ENCODE measurements around the gene FBXL16. TPM values are rescaled to one million over a fixed set of nuclear protein-coding genes. Genes with fewer than 3 reads are reported as not detected.

The FBXL16 gene
- total and polyA plus RNA-seq, 3 experiments from 2014 or later = 7.6 to 16.9 (median 11.1) TPM

- H3K4me1 Mint-ChIP-seq = peaks cover under 1 to 21% (median 6%) of the 10 kb centered on the region in 3 donors
- ChIA-PET CTCF (interaction anchor here (1.0 kb wide), 1 partner anchor 7 kb away, joined by 4 read pairs; no protein-coding TSS in a partner anchor), POLR2A (interaction anchor here (1.1 to 1.2 kb wide), 2 partner anchors 9 to 30 kb away, joined by 3 read pairs; partner anchors contain the start of gene RHBDL1)
- Histone ChIP-seq H3K4me1 (ENCODE audit: insufficient read depth, low read length) (peaks cover 12% of the 10 kb centered on the region), H3K36me3 (ENCODE audit: insufficient read depth, low read length) (no peaks in the 10 kb centered on the region), H3K27ac (ENCODE audit: low read depth, low read length) (no peak overlapping the region), H3K4me3 (ENCODE audit: low read length) (no peak overlapping the region), H3K27me3 (ENCODE audit: insufficient read depth, low read length, poor library complexity, severe bottlenecking) (peaks cover 60% of the 10 kb centered on the region), H3K9me3 (ENCODE audit: low read length) (no peaks in the 10 kb centered on the region)
- peaks cover 36 to 41% of the 10 kb centered on the region in 2 donors for H3K27me3 Mint-ChIP-seq
- no peak overlapping the region for H3K27ac Mint-ChIP-seq
- no peak overlapping the region for H3K4me3 Mint-ChIP-seq
- no peaks in the 10 kb centered on the region for H3K9me3 Mint-ChIP-seq
- no peaks in the 10 kb centered on the region for H3K36me3 Mint-ChIP-seq
- DNase-seq = no peak
Measured at GRCh38 chr16:704552-705380, 835 bp downstream of the FBXL16 start.

- ChIA-PET CTCF (interaction anchor here (1.0 kb wide), 1 partner anchor 8 kb away, joined by 4 read pairs; no protein-coding TSS in a partner anchor), POLR2A (interaction anchor here (1.1 to 1.2 kb wide), 2 partner anchors 8 to 29 kb away, joined by 3 read pairs; partner anchors contain the start of gene RHBDL1)
- Histone ChIP-seq H3K27ac (ENCODE audit: low read depth, low read length) (no peak overlapping the region), H3K9me3 (ENCODE audit: low read length) (no peaks in the 10 kb centered on the region), H3K4me3 (ENCODE audit: low read length) (no peak overlapping the region), H3K36me3 (ENCODE audit: insufficient read depth, low read length) (no peaks in the 10 kb centered on the region), H3K27me3 (ENCODE audit: insufficient read depth, low read length, poor library complexity, severe bottlenecking) (peaks cover 53% of the 10 kb centered on the region), H3K4me1 (ENCODE audit: insufficient read depth, low read length) (peaks cover 20% of the 10 kb centered on the region)
- Mint-ChIP-seq H3K4me1 (peaks cover 8 to 28% (median 10%) of the 10 kb centered on the region in 3 donors), H3K4me3 (no peak overlapping the region), H3K27me3 (peaks cover 34% of the 10 kb centered on the region in 2 donors), H3K27ac (no peak overlapping the region), H3K9me3 (no peaks in the 10 kb centered on the region), H3K36me3 (no peaks in the 10 kb centered on the region)
- DNase-seq = no peak
Measured at GRCh38 chr16:704047-704446, 1.6 kb downstream of the FBXL16 start.

GRCh38 chr16:703406-703805, 2.2 kb downstream of the FBXL16 start:
- Histone ChIP-seq H3K4me3 (ENCODE audit: low read length) (no peak overlapping the region), H3K9me3 (ENCODE audit: low read length) (no peaks in the 10 kb centered on the region), H3K27ac (ENCODE audit: low read depth, low read length) (no peak overlapping the region), H3K27me3 (ENCODE audit: insufficient read depth, low read length, poor library complexity, severe bottlenecking) (peaks cover 47% of the 10 kb centered on the region), H3K36me3 (ENCODE audit: insufficient read depth, low read length) (no peaks in the 10 kb centered on the region), H3K4me1 (ENCODE audit: insufficient read depth, low read length) (peaks cover 22% of the 10 kb centered on the region)
- Mint-ChIP-seq H3K27me3 (peaks cover 28% of the 10 kb centered on the region in 2 donors), H3K4me1 (peaks cover 11 to 32% (median 13%) of the 10 kb centered on the region in 3 donors), H3K27ac (no peak overlapping the region), H3K36me3 (no peaks in the 10 kb centered on the region), H3K9me3 (no peaks in the 10 kb centered on the region), H3K4me3 (no peak overlapping the region)
- POLR2A ChIA-PET = interaction anchor here (1.1 kb wide), 1 partner anchor 28 kb away, joined by 3 read pairs; the partner anchor contains the start of gene RHBDL1
- DNase-seq = no peak
- CTCF ChIA-PET = interaction anchor here (1.0 kb wide), 1 partner anchor 9 kb away, joined by 4 read pairs; no protein-coding TSS in a partner anchor

GRCh38 chr16:702341-702740, 3.3 kb downstream of the FBXL16 start:
- POLR2A ChIA-PET = interaction anchor here (0.8 to 1.0 kb wide), 2 partner anchors 18 to 23 kb away, joined by 3 read pairs; no protein-coding TSS in a partner anchor
- Histone ChIP-seq H3K27me3 (ENCODE audit: insufficient read depth, low read length, poor library complexity, severe bottlenecking) (peaks cover 40% of the 10 kb centered on the region), H3K36me3 (ENCODE audit: insufficient read depth, low read length) (no peaks in the 10 kb centered on the region), H3K27ac (ENCODE audit: low read depth, low read length) (no peak overlapping the region), H3K4me1 (ENCODE audit: insufficient read depth, low read length) (peaks cover 22% of the 10 kb centered on the region), H3K4me3 (ENCODE audit: low read length) (no peak overlapping the region), H3K9me3 (ENCODE audit: low read length) (no peaks in the 10 kb centered on the region)
- Mint-ChIP-seq H3K4me1 (peaks cover 11 to 34% (median 13%) of the 10 kb centered on the region in 3 donors), H3K36me3 (no peaks in the 10 kb centered on the region), H3K27ac (no peak overlapping the region), H3K27me3 (peaks cover 19 to 20% of the 10 kb centered on the region in 2 donors), H3K9me3 (no peaks in the 10 kb centered on the region), H3K4me3 (peak overlapping the region in 2 of 7 donors; percentile 23 to 66)
- DNase-seq = no peak
- CTCF ChIA-PET = interaction anchor here (1.1 kb wide), 1 partner anchor 10 kb away, joined by 4 read pairs; no protein-coding TSS in a partner anchor

- no peak overlapping the region for H3K27ac Mint-ChIP-seq
- no peaks in the 10 kb centered on the region for H3K9me3 Mint-ChIP-seq
- CTCF ChIA-PET = no interaction called here
- H3K27ac ChIP-seq (ENCODE audit: low read depth, low read length) = no peak overlapping the region
- peak overlapping the region in 1 of 7 donors; percentile 35 for H3K4me3 Mint-ChIP-seq
- no peak overlapping the region for H3K4me3 ChIP-seq (ENCODE audit: low read length)
- H3K4me1 ChIP-seq (ENCODE audit: insufficient read depth, low read length) = peaks cover 28% of the 10 kb centered on the region
- H3K36me3 Mint-ChIP-seq = no peaks in the 10 kb centered on the region
- no peaks in the 10 kb centered on the region for H3K9me3 ChIP-seq (ENCODE audit: low read length)
- DNase-seq = peak; percentile 43 to 68 (median 49)
- POLR2A ChIA-PET = no interaction called here
- H3K4me1 Mint-ChIP-seq = peaks cover 11 to 35% (median 16%) of the 10 kb centered on the region in 3 donors
- H3K36me3 ChIP-seq (ENCODE audit: insufficient read depth, low read length) = no peaks in the 10 kb centered on the region
- peaks cover 34% of the 10 kb centered on the region for H3K27me3 ChIP-seq (ENCODE audit: insufficient read depth, low read length, poor library complexity, severe bottlenecking)
- H3K27me3 Mint-ChIP-seq = peaks cover 8 to 11% of the 10 kb centered on the region in 2 donors
Measured at GRCh38 chr16:700684-701584, 4.7 kb downstream of the FBXL16 start.

GRCh38 chr16:698911-699671, 6.5 kb downstream of the FBXL16 start:
- no peaks in the 10 kb centered on the region for H3K36me3 ChIP-seq (ENCODE audit: insufficient read depth, low read length)
- Mint-ChIP-seq H3K27ac (peak overlapping the region in 2 of 8 donors; percentile 38 to 49), H3K4me3 (peak overlapping the region in 6 of 7 donors; percentile 32 to 88 (median 64)), H3K36me3 (peaks cover 0 to 2% (median 0%) of the 10 kb centered on the region in 3 donors), H3K4me1 (peaks cover 18 to 45% (median 20%) of the 10 kb centered on the region in 3 donors), H3K27me3 (peaks cover 8 to 10% of the 10 kb centered on the region in 2 donors), H3K9me3 (no peaks in the 10 kb centered on the region)
- no peak overlapping the region for H3K4me3 ChIP-seq (ENCODE audit: low read length)
- no peaks in the 10 kb centered on the region for H3K9me3 ChIP-seq (ENCODE audit: low read length)
- no peak for DNase-seq
- ChIA-PET CTCF (interaction anchor here (0.7 to 1.8 kb wide), 5 partner anchors 13 to 327 kb away, joined by 3 to 4 read pairs (median 3); partner anchors contain the start of gene ANTKMT), POLR2A (interaction anchor here (0.7 to 1.1 kb wide), 5 partner anchors 12 to 51 kb away, joined by 3 to 6 read pairs (median 3); no protein-coding TSS in a partner anchor)
- H3K27ac ChIP-seq (ENCODE audit: low read depth, low read length) = no peak overlapping the region
- H3K27me3 ChIP-seq (ENCODE audit: insufficient read depth, low read length, poor library complexity, severe bottlenecking) = peaks cover 23% of the 10 kb centered on the region
- H3K4me1 ChIP-seq (ENCODE audit: insufficient read depth, low read length) = peaks cover 34% of the 10 kb centered on the region

Data from CD8-positive, alpha-beta memory T cell (primary cell).